ENCODE data around the gene MRPL53. TPM values are rescaled to one million over a fixed set of nuclear protein-coding genes. Genes with fewer than 3 reads are reported as not detected.

MRPL53 gene
- total and polyA plus RNA-seq, 2 of the 13 experiments (the other 11 are each of a cell fraction or from before 2014, with no cell fraction given) = 34.3 to 51.9 TPM

DNA sequence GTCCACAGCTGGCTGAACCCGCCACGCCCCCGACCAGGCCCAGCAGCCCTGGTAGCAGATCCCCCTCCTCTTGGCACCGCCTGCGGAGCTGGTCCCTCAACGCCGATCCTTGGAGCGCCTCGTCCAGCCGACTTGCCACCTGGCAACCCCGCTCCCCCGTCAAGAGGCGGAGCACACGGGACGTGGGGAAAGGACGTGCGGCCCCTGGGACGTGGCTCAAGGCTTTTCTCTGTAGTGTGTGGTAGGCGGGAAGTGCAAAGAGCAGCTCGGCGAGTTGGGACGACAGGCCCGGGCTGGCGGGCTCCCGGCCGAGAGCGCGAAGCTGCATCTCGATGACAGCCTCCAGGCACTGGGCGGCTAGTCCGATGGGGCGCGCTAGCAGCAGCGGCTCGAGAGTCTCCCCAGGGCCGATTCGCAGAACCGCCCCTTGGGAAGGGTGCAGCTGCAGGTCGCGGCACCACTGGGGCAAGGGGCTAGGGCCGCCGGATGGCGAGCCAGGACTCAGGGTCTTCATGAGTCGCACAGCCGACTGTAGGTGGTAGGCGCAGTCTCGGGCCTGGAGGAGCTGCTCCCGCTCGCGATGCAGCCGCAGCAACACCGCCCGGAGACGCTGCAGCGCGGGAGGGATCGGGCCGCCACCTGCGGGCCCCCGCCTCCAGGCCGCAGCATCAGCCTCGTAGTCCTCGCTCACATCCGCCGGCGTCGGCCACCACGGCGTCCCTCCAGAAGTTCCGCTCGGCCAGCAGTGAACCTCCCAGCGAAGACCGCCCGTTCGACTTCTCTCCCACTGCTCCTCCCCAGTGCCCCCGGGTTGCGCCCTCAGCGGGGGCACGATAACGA, 9.7 kb upstream of the MRPL53 start (continued):
- TF ChIP-seq, protein P1, sequence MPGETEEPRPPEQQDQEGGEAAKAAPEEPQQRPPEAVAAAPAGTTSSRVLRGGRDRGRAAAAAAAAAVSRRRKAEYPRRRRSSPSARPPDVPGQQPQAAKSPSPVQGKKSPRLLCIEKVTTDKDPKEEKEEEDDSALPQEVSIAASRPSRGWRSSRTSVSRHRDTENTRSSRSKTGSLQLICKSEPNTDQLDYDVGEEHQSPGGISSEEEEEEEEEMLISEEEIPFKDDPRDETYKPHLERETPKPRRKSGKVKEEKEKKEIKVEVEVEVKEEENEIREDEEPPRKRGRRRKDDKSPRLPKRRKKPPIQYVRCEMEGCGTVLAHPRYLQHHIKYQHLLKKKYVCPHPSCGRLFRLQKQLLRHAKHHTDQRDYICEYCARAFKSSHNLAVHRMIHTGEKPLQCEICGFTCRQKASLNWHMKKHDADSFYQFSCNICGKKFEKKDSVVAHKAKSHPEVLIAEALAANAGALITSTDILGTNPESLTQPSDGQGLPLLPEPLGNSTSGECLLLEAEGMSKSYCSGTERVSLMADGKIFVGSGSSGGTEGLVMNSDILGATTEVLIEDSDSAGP (CRISPR knock-in tag; IDR thresholded peaks at IDR 0.05; ENCODE audit: borderline replicate concordance) = no peak; the same call in none of the 2 replicates
- TF ChIP-seq, protein P2, sequence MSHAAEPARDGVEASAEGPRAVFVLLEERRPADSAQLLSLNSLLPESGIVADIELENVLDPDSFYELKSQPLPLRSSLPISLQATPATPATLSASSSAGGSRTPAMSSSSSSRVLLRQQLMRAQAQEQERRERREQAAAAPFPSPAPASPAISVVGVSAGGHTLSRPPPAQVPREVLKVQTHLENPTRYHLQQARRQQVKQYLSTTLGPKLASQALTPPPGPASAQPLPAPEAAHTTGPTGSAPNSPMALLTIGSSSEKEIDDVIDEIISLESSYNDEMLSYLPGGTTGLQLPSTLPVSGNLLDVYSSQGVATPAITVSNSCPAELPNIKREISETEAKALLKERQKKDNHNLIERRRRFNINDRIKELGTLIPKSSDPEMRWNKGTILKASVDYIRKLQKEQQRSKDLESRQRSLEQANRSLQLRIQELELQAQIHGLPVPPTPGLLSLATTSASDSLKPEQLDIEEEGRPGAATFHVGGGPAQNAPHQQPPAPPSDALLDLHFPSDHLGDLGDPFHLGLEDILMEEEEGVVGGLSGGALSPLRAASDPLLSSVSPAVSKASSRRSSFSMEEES (CRISPR knock-in tag; IDR thresholded peaks at IDR 0.05) = 0 out of 2 replicates have a peak, but pooled peaks have one; percentile 3
- TF ChIP-seq, protein P3, sequence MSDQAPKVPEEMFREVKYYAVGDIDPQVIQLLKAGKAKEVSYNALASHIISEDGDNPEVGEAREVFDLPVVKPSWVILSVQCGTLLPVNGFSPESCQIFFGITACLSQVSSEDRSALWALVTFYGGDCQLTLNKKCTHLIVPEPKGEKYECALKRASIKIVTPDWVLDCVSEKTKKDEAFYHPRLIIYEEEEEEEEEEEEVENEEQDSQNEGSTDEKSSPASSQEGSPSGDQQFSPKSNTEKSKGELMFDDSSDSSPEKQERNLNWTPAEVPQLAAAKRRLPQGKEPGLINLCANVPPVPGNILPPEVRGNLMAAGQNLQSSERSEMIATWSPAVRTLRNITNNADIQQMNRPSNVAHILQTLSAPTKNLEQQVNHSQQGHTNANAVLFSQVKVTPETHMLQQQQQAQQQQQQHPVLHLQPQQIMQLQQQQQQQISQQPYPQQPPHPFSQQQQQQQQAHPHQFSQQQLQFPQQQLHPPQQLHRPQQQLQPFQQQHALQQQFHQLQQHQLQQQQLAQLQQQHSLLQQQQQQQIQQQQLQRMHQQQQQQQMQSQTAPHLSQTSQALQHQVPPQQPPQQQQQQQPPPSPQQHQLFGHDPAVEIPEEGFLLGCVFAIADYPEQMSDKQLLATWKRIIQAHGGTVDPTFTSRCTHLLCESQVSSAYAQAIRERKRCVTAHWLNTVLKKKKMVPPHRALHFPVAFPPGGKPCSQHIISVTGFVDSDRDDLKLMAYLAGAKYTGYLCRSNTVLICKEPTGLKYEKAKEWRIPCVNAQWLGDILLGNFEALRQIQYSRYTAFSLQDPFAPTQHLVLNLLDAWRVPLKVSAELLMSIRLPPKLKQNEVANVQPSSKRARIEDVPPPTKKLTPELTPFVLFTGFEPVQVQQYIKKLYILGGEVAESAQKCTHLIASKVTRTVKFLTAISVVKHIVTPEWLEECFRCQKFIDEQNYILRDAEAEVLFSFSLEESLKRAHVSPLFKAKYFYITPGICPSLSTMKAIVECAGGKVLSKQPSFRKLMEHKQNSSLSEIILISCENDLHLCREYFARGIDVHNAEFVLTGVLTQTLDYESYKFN (CRISPR knock-in tag; conservative IDR thresholded peaks at IDR 0.05) = peak; percentile 13
- TF ChIP-seq, protein P4, sequence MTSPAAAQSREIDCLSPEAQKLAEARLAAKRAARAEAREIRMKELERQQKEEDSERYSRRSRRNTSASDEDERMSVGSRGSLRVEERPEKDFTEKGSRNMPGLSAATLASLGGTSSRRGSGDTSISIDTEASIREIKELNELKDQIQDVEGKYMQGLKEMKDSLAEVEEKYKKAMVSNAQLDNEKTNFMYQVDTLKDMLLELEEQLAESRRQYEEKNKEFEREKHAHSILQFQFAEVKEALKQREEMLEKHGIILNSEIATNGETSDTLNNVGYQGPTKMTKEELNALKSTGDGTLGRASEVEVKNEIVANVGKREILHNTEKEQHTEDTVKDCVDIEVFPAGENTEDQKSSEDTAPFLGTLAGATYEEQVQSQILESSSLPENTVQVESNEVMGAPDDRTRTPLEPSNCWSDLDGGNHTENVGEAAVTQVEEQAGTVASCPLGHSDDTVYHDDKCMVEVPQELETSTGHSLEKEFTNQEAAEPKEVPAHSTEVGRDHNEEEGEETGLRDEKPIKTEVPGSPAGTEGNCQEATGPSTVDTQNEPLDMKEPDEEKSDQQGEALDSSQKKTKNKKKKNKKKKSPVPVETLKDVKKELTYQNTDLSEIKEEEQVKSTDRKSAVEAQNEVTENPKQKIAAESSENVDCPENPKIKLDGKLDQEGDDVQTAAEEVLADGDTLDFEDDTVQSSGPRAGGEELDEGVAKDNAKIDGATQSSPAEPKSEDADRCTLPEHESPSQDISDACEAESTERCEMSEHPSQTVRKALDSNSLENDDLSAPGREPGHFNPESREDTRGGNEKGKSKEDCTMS (CRISPR knock-in tag; conservative IDR thresholded peaks at IDR 0.05) = no peak
- peak; percentile 83 for TF ChIP-seq YEATS4 (CRISPR knock-in tag; IDR thresholded peaks at IDR 0.05; ENCODE audit: borderline replicate concordance)
- TF ChIP-seq TCF12 (IDR thresholded peaks at IDR 0.05) = no peak
- TF ChIP-seq TCF12 (CRISPR knock-in tag; IDR thresholded peaks at IDR 0.05) = peak; percentile 62; the same call in 1 of the 2 replicates
- no peak for TF ChIP-seq FOXC1 (CRISPR knock-in tag; IDR thresholded peaks at IDR 0.05; ENCODE audit: borderline replicate concordance)
- no peak; the same call in 1 of the 2 replicates for TF ChIP-seq ELF4 (CRISPR knock-in tag; IDR thresholded peaks at IDR 0.05; ENCODE audit: borderline replicate concordance)
- TF ChIP-seq, protein P5, sequence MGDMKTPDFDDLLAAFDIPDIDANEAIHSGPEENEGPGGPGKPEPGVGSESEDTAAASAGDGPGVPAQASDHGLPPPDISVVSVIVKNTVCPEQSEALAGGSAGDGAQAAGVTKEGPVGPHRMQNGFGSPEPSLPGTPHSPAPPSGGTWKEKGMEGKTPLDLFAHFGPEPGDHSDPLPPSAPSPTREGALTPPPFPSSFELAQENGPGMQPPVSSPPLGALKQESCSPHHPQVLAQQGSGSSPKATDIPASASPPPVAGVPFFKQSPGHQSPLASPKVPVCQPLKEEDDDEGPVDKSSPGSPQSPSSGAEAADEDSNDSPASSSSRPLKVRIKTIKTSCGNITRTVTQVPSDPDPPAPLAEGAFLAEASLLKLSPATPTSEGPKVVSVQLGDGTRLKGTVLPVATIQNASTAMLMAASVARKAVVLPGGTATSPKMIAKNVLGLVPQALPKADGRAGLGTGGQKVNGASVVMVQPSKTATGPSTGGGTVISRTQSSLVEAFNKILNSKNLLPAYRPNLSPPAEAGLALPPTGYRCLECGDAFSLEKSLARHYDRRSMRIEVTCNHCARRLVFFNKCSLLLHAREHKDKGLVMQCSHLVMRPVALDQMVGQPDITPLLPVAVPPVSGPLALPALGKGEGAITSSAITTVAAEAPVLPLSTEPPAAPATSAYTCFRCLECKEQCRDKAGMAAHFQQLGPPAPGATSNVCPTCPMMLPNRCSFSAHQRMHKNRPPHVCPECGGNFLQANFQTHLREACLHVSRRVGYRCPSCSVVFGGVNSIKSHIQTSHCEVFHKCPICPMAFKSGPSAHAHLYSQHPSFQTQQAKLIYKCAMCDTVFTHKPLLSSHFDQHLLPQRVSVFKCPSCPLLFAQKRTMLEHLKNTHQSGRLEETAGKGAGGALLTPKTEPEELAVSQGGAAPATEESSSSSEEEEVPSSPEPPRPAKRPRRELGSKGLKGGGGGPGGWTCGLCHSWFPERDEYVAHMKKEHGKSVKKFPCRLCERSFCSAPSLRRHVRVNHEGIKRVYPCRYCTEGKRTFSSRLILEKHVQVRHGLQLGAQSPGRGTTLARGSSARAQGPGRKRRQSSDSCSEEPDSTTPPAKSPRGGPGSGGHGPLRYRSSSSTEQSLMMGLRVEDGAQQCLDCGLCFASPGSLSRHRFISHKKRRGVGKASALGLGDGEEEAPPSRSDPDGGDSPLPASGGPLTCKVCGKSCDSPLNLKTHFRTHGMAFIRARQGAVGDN (CRISPR knock-in tag; IDR thresholded peaks at IDR 0.05) = peak; percentile 82
- TF ChIP-seq ZFP82 (CRISPR knock-in tag; IDR thresholded peaks at IDR 0.05; ENCODE audit: borderline replicate concordance) = peak; percentile 98; the same call in 1 of the 2 replicates
- 0 out of 2 replicates have a peak, but pooled peaks have one; percentile 23 for TF ChIP-seq ZNF556 (CRISPR knock-in tag; IDR thresholded peaks at IDR 0.05; ENCODE audit: borderline replicate concordance)
- peak; percentile 73; the same call in 1 of the 2 replicates for TF ChIP-seq ZNF772 (CRISPR knock-in tag; IDR thresholded peaks at IDR 0.05)

All from HepG2 (cell line).